Panc1 (cell line): ENCODE measurements around the gene TSSK6. TPM values are rescaled to one million over a fixed set of nuclear protein-coding genes. Genes with fewer than 3 reads are reported as not detected.

ENCODE experiments used
- ATAC-seq: fragments of 200-7000 bp; cut with Tn5 transposase; 2 replicates; pipeline ENCODE4 v1.9.1; 2020; ENCODE audit warnings: mild to moderate bottlenecking, moderate library complexity
- BruUV-seq: library from RNA; stranded (reverse); fragments of 400-500 nt; replicated peaks from 2 replicates; lab custom pipeline; 2021; lab: Mats Ljungman, UMichigan
- CTCF ChIA-PET: fragments of 300-600 bp; sonication (Branson Sonifier 250); formaldehyde crosslinking; loops from one replicate; lab custom pipeline; 2022; ENCODE audit warnings: antibody characterized with exemption; lab: Charles Lee
- POLR2A ChIA-PET: fragments of 300-600 bp; sonication (Branson Sonifier 250); formaldehyde crosslinking; loops from one replicate; lab custom pipeline; 2022; ENCODE audit warnings: antibody characterized with exemption; lab: Charles Lee
- DNase-seq: peaks from one replicate; pipeline ENCODE4 v3.0.0-alpha.2; 2010; ENCODE audit warnings: low read depth, low spot score
- H3K27ac ChIP-seq: 2 replicates; pipeline ENCODE4 v1.5.1; 2011; ENCODE audit warnings: mild to moderate bottlenecking, low read length, inconsistent platforms
- H3K27me3 ChIP-seq: fragments of 200-500 bp; sonication (Bioruptor generic); 2 replicates; pipeline ENCODE4 v1.6.0; 2014; ENCODE audit warnings: low read length, inconsistent platforms; ENCODE audit not compliant: control insufficient read depth, insufficient read depth
- H3K36me3 ChIP-seq: fragments of 200-500 bp; sonication (Bioruptor generic); 2 replicates; pipeline ENCODE4 v1.5.1; 2014; ENCODE audit warnings: inconsistent platforms, mild to moderate bottlenecking, low read length, moderate library complexity; ENCODE audit not compliant: control insufficient read depth, insufficient read depth
- H3K4me1 ChIP-seq: 2 replicates; pipeline ENCODE4 v1.5.1; 2011; ENCODE audit warnings: inconsistent platforms, mild to moderate bottlenecking, low read length, moderate library complexity; ENCODE audit not compliant: control insufficient read depth, insufficient read depth
- H3K4me3 ChIP-seq, 2 experiments: 2 replicates each; pipeline ENCODE4 v1.5.1; 2011 to 2012; ENCODE audit warnings: low read depth in 2 of 2, low read length in 2 of 2, mild to moderate bottlenecking in 2 of 2, inconsistent platforms in 1 of 2, moderate library complexity in 1 of 2
- H3K9me3 ChIP-seq: fragments of 200-500 bp; sonication (Bioruptor generic); 2 replicates; pipeline ENCODE4 v1.5.1; 2014; ENCODE audit warnings: low read depth, mild to moderate bottlenecking, inconsistent platforms, low read length, moderate library complexity; ENCODE audit not compliant: control insufficient read depth, insufficient read depth
- POLR2AphosphoS5 ChIP-seq: IDR thresholded peaks from 2 replicates; pipeline ENCODE4 v1.6.1; 2012; ENCODE audit warnings: mild to moderate bottlenecking, low read depth, low read length, moderate library complexity
- REST ChIP-seq, 2 experiments: IDR thresholded peaks; 2 replicates each; pipeline ENCODE4 v1.6.1; 2011 to 2012; ENCODE audit warnings: low read depth in 2 of 2, control low read depth in 1 of 2, low read length in 1 of 2, mild to moderate bottlenecking in 1 of 2, moderate library complexity in 1 of 2; ENCODE audit not compliant: insufficient read depth in 1 of 2
- SIN3A ChIP-seq: IDR thresholded peaks from 2 replicates; pipeline ENCODE4 v1.6.1; 2012; ENCODE audit warnings: low read depth, mild to moderate bottlenecking, low read length, moderate library complexity, borderline replicate concordance; ENCODE audit not compliant: insufficient read depth
- TCF7L2 ChIP-seq: IDR thresholded peaks from 2 replicates; pipeline ENCODE4 v1.6.1; 2011; ENCODE audit warnings: mild to moderate bottlenecking, low read depth, low read length, inconsistent platforms
- in situ Hi-C: cut with HindIII; loops from 2 replicates; pipeline ENCODE4 v1.10.0; 2016; ENCODE audit warnings: low sequenced_read_pairs, low pct_unique_long_range_greater_than_20kb
- intact Hi-C: fragments of 100-400 bp; cut with micrococcal nuclease; formaldehyde crosslinking; loops from one replicate; pipeline ENCODE4 v1.10.0; 2022; ENCODE audit not compliant: unreplicated experiment
- total RNA-seq: library from RNA; stranded (reverse); gene quantifications from one replicate; pipeline ENCODE4 v1.2.1, GENCODE V29; 2021; ENCODE audit not compliant: unreplicated experiment
- TF ChIP-seq, protein P1 (sequence below): fragments of 450-650 bp; IDR thresholded peaks from 2 replicates; pipeline ENCODE4 v1.5.1; 2017; ENCODE audit warnings: mild to moderate bottlenecking

The TSSK6 gene
- total RNA-seq, 1 experiment from 2014 or later: 1.8 TPM

GRCh38 chr19:19499272-19499995 is 15.9 kb downstream of the TSSK6 start:
- ATAC-seq (no peak), DNase-seq (no peak)
- BruUV-seq: no TSS peak
- in situ Hi-C loops: no loop called here
- ChIA-PET CTCF (no interaction called here), POLR2A (no interaction called here)
- no peaks in the 10 kb centered on the region for H3K36me3 ChIP-seq
- H3K9me3 ChIP-seq: no peaks in the 10 kb centered on the region
- no peak overlapping the region for H3K27ac ChIP-seq
- H3K4me1 ChIP-seq: no peaks in the 10 kb centered on the region
- intact Hi-C loops: no loop called here
- TF ChIP-seq REST (IDR thresholded peaks at IDR 0.05; ENCODE audit: insufficient read depth in 1 of 2, low read depth in 2 of 2, low read length in 1 of 2) (no peak), SIN3A (no peak), POLR2AphosphoS5 (no peak), TCF7L2 (no peak)
- TF ChIP-seq, protein P1, sequence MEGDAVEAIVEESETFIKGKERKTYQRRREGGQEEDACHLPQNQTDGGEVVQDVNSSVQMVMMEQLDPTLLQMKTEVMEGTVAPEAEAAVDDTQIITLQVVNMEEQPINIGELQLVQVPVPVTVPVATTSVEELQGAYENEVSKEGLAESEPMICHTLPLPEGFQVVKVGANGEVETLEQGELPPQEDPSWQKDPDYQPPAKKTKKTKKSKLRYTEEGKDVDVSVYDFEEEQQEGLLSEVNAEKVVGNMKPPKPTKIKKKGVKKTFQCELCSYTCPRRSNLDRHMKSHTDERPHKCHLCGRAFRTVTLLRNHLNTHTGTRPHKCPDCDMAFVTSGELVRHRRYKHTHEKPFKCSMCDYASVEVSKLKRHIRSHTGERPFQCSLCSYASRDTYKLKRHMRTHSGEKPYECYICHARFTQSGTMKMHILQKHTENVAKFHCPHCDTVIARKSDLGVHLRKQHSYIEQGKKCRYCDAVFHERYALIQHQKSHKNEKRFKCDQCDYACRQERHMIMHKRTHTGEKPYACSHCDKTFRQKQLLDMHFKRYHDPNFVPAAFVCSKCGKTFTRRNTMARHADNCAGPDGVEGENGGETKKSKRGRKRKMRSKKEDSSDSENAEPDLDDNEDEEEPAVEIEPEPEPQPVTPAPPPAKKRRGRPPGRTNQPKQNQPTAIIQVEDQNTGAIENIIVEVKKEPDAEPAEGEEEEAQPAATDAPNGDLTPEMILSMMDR: no peak
- no peak overlapping the region for H3K4me3 ChIP-seq
- H3K27me3 ChIP-seq: no peaks in the 10 kb centered on the region

GRCh38 chr19:19498255-19498991 is 16.9 kb downstream of the TSSK6 start:
- Histone ChIP-seq H3K4me1 (no peaks in the 10 kb centered on the region), H3K27me3 (no peaks in the 10 kb centered on the region), H3K4me3 (no peak overlapping the region), H3K36me3 (no peaks in the 10 kb centered on the region), H3K27ac (no peak overlapping the region), H3K9me3 (no peaks in the 10 kb centered on the region)
- intact Hi-C loops (no loop called here), in situ Hi-C loops (no loop called here)
- BruUV-seq: no TSS peak
- DNase-seq (no peak), ATAC-seq (no peak)
- CTCF ChIA-PET: no interaction called here
- POLR2A ChIA-PET: no interaction called here
- TF ChIP-seq, protein P1: no peak
- TF ChIP-seq POLR2AphosphoS5 (no peak), REST (IDR thresholded peaks at IDR 0.05; ENCODE audit: insufficient read depth in 1 of 2, low read depth in 2 of 2, low read length in 1 of 2) (no peak), TCF7L2 (no peak), SIN3A (no peak)
